Mucosa of gallbladder (tissue), 1 donor: ENCODE results near the gene E2F6. TPM values are rescaled to one million over a fixed set of nuclear protein-coding genes. Genes with fewer than 3 reads are reported as not detected.
"Not testable (repeated sequence)": the region's sequence is repeated elsewhere in the genome, so short reads cannot be mapped to it uniquely, and the experiment has no call there.

Experiments used
- DNase-seq: peaks from one replicate; pipeline ENCODE4 v3.0.0-alpha.2; 2020; ENCODE audit warnings: low spot score
- total RNA-seq: library from RNA; stranded (reverse); gene quantifications from one replicate; pipeline ENCODE4 v1.2.1, GENCODE V29; 2021
- donor health status: DM: no; HTN: no; CAD: no.

E2F6 gene
- total RNA-seq, 1 donor from 2014 or later: 9.0 TPM

DNA sequence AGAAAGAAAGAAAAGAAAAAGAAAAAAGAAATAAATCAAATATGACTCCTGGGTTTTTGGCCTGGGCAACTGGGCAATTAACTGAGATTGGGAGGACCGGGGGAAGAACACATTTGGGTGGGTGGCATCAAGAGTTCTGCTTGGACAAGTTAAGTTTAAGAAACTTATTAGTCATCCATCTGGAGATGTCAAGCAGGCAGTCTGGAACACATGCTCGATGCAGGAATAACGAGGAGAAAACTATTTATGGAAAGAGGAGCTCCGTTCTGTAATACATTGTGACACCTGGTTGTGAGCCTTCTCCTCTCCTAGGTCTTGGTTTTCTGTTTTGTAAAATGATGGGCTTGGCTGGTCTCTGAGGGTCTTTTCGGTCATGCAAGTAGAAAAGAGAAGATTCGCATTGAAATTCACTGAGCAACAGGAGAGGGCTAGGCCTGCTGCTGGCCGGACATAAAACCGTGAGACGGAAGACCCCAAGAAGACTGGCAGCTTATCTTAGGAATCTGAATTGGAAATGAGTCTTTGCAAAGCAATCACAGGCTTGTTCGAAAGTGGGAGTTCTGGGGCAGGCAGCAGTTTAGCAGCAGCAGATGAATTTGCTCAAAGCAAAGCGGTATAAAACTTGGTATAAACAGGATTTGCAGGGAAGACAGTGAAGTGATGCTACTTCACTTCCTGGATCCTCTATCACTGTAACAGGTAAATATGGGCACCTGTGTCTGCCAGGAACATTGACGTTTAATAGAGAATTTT lies 51.4 kb downstream of the E2F6 start:
- no peak for DNase-seq

DNA sequence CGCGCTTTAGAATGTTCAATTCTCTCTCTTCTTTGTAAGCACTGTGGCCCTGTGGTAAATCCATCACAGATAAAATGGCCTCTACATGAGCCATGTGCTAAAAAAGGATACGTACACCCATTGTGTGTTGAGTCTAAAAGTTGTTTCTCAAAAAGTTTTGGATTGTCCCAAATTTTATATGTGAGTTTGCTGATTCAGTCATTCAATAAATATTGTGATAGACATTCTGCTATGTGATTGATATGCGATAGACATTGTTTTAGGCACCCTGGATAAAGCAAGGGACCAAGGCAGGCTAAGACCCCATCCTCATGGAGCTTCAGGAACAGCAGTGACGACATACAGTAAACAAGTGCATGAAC lies 53.5 kb downstream of the E2F6 start:
- no peak for DNase-seq

DNA sequence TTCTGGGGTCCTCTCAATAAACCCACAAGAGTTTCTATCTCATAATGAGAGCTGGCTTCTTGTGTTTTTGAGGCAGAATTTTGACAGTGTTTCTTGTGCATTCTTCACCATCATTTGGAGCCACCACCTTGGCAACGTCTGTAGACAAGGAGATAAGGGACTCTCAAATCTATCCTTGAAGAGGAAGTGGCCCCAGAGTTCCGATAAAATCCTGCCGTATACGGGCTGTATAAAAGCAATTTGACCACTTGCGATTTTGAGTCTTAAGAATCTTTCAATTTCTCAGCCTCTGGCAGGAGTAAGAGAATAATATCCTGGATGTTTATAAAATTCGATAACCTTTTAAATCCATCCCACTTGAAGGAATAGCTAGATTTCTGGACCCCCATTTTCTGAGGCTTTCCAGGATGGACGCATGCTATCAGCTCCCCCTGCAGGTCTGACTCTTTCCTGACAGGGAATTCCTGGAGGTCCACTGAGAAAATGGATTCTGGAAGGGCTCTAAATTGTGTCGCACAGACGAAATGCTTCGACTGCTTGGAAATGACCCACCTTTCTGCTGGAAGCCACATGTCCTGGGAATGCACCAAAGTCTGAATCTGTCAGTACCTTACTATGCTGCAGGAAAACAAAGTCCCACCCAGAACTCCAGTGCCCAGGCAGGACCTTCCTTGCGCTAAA lies 54.1 kb downstream of the E2F6 start:
- peak; percentile 55 for DNase-seq

- DNase-seq: no peak
These were observed 54.7 kb downstream of the E2F6 start for GRCh38 chr2:11411244-11411643.

GRCh38 chr2:11410101-11410500 lies 55.9 kb downstream of the E2F6 start:
- no peak for DNase-seq

GRCh38 chr2:11409572-11409959 lies 56.4 kb downstream of the E2F6 start:
- no peak for DNase-seq

GRCh38 chr2:11408959-11409571 lies 56.9 kb downstream of the E2F6 start:
- no peak for DNase-seq

- no peak for DNase-seq
These were observed 58.5 kb downstream of the E2F6 start for GRCh38 chr2:11407413-11407812.

DNA sequence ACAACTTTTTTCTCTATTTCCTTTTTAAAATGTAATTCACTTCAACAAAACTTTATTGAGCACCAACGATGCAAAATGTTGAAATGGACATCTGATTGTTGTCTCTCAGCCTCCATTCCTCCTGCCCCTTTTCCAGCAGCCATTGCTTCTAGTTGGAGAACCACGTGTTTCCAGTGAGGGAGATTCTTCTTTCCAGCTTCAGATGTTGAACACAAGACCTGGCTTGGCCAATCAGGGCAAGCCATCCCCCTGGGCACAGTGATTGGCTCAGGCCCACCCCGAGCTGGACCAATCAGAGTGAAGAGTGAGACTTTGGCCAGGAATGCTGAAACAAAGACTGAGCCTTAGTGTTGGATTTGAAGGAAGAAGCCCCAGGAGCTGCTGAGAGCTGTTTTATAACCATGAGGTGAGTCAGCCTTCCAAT lies 59.0 kb downstream of the E2F6 start:
- DNase-seq: no peak

GRCh38 chr2:11406267-11406957 lies 59.5 kb downstream of the E2F6 start:
- DNase-seq: no peak

DNA sequence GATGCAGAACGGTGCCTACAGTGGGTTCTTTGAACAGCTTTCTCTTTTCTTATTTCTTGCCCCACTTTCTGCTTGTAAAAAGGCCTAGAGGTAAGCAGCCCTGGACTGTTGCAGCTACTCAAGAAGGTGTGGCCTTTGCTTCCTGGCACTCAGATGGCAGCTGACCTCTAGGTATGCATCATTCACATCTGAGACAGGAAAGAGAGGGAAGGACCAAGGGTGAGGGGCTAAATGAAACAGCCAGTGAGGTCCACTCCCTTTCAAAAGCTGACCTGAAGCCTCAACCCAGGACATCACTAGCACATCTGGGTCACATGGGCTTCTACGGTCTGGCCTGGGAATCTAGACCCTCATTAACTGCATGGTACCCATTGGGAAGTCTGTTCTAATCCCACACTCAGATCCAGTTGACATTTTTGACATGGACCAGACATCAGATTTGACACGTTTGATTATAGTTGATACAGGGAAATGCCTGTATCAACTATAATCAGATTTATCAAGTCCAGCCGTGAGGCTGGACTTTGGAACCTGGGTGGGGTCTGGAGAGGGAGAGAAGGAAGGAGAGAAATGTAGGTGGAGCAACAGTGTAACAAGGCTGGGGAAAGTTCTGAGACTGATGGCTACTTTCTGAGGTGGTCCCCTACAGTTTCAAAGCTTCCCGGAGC lies 60.2 kb downstream of the E2F6 start:
- peak; percentile 64 for DNase-seq

DNA sequence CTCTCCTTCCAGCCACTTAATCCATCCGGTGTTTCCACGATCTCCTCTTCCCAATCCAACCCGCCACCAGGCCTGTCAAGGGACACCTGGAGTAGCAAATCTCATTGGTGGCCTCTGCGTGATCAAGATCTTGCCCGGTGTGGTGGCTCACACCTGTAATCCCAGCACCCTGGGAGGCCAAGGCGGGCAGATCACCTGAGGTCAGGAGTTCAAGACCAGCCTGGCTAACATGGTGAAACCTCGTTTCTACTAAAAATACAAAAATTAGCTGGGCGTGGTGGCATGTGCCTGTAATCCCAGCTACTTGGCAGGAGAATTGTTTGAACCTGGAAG lies 60.9 kb downstream of the E2F6 start:
- DNase-seq: not testable (repeated sequence)

DNA sequence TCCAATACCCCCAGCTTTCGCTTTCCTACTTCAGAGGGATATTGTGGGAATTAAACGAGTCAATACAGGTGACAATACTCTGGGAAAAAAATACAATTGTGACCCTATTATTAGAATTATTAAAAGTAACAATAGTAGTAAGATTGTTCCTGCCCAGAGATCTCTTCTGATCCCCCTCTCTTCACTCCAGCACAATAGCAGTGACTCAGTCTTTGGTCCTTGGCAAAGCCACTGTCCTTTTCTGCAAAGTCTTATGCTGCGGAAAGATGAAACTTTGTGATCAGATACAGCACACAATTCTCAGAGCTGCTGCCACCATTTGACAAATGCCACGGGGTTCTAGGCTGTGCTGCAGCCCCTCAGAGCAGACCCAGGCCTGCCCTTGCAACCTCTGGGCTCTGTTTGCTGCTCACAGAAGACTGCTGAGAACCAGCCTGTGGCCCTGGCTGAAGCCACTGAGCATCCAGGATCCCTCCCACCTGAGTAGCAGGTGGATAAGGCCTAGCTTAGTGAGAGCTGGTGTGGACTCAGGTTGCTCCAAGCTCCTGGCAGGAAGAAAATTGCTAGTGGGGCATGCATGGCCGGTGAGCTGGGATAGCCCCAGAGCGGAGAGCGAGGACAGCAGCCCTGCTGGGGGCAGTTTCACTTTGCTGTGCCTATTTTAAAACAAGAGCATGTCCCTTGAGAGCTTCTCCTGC lies 61.4 kb downstream of the E2F6 start:
- no peak for DNase-seq

GRCh38 chr2:11402436-11402835 lies 63.5 kb downstream of the E2F6 start:
- DNase-seq: no peak

DNA sequence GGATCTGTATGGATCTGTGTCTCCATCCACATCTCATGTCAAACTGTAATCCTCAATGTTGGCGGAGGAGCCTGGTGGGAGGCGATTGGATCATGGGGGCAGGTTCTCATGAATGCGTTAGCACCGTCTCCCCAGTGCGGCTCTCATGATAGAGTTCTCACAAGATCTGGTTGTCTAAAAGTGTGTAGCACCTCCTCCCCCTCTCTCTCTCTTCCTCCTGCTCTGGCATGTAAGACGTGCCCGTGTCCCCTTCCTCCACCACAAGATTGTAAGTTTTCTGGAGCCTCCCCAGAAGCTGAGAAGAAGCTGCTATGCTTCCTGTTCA lies 66.6 kb downstream of the E2F6 start:
- no peak for DNase-seq

GRCh38 chr2:11398750-11399437 lies 67.1 kb downstream of the E2F6 start:
- DNase-seq: peak; percentile 61

DNA sequence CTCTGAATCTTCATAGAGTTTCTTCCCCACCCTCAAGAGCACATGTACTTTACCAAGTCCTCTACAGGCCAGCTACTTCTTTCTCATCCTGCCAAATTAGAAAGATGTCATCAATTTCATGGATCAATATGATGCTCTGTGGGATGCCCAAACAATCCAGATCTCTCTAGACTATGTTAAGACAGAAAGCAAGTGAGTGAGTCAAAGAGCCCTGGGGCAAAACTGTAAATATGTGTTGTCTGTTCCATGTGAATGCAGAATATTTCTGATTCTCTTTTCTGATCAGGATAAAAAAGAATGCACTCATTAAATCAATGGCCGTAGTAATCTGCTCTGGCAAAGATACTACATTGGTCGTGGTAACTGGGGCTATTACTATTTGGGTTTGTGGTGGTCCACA lies 68.4 kb downstream of the E2F6 start:
- no peak for DNase-seq

DNA sequence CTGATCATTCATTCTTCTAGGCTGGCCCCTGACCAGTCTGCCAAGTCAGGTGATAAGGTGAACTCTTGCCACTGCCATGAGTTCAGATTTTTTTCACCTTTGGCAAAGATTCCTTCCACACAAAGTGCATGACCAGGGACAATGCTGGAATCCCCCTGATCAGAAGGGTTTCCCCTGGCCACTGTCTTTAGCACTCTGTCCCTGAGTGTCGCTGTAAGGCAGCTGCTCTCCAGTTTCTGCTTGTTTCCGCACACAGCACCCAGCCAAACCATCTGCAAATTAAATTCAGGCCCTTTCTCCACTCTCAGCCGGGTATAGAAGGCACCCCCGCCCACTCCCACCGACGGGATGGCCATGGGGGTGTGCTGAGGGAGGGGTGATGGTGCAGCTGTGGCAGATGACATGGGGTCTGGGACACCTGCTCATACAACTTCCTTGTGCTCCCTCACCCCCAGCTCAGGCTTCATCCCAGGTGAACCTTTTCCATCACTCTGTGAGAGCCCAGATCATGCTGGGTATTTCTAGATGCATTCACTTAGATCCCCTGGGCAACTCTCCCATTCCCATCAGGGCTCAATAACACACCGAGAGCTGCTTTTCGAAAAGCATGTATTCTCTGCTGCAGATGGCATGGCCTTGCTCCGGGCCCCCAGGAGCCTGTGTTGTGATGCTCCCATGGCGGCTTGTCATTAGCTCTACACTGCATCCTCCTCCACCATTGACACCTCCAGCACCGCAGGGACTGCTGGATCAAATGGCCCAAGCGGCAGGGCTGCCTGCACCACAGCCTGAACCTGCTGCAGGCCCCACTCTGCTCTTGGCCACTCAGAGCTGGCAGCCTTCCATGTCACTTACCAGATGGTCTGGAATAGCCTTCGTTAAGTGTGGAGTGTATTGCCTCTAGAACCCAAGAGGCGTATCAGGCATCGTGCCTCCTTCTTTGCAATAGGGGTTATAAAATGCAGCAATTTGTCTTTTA lies 69.2 kb downstream of the E2F6 start:
- no peak for DNase-seq

DNA sequence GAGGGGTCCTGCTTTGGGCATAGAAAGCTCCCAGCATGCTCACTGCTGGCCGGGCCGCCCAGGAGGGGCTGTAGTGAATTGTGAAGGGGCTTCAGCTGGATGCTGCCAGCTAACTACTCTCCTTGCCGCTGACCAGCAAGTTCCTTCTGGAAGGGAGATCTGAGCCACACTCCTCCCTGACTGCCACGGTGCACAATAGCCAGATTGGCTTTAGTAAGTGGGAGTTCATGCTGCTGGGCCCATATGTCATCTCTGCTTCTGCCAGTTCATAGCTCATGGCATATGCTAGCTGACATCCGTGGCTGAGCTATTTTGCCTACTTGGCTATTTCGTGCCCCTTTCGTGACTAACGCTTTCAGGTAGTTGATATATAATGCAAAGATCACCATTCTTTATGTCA lies 69.9 kb downstream of the E2F6 start:
- no peak for DNase-seq

GRCh38 chr2:11395389-11395788 lies 70.6 kb downstream of the E2F6 start:
- no peak for DNase-seq
